Left ventricle myocardium inferior (tissue), 1 donor: Measurements from ENCODE around the gene SLC35E2B. TPM values are rescaled to one million over a fixed set of nuclear protein-coding genes. Genes with fewer than 3 reads are reported as not detected.
"Not testable (repeated sequence)": the region's sequence is repeated elsewhere in the genome, so short reads cannot be mapped to it uniquely, and the experiment has no call there.

Experiments
- DNase-seq: peaks from one replicate; pipeline ENCODE4 v3.0.0-alpha.2; 2020
- H3K27ac ChIP-seq: fragments of 200-600 bp; replicated peaks from 2 replicates; pipeline ENCODE4 v1.8.0; 2021
- H3K27me3 ChIP-seq: fragments of 200-600 bp; 2 replicates; pipeline ENCODE4 v1.8.0; 2021; ENCODE audit warnings: low read depth
- H3K36me3 ChIP-seq: fragments of 200-600 bp; 2 replicates; pipeline ENCODE4 v1.8.0; 2021
- H3K4me1 ChIP-seq: fragments of 200-600 bp; 2 replicates; pipeline ENCODE4 v1.8.0; 2021
- H3K4me3 ChIP-seq: fragments of 200-600 bp; 2 replicates; pipeline ENCODE4 v1.8.0; 2021; ENCODE audit warnings: mild to moderate bottlenecking, moderate library complexity
- H3K9me3 ChIP-seq: fragments of 200-600 bp; replicated peaks from 2 replicates; pipeline ENCODE4 v1.8.0; 2021
- CTCF ChIP-seq: fragments of 200-600 bp; IDR thresholded peaks from 2 replicates; pipeline ENCODE4 v1.8.0; 2021; ENCODE audit warnings: antibody characterized with exemption, mild to moderate bottlenecking, borderline replicate concordance
- intact Hi-C: fragments of 100-400 bp; cut with micrococcal nuclease; formaldehyde crosslinking; loops from one replicate; pipeline ENCODE4 v1.11.0; 2022
- total RNA-seq: library from RNA; stranded (reverse); fragmentation: NEBNext Ultra II Directional; extraction: Animal tissue kit (Norgen Biotek cat#: 25700); gene quantifications from one replicate; pipeline ENCODE4 v1.2.1, GENCODE V29; 2021
- donor health status: DM: no; HTN: yes; CAD: no; lungs with severe emphysema.

The SLC35E2B gene
- total RNA-seq, 1 donor from 2014 or later: 20.2 TPM

GRCh38 chr1:1703796-1704195 is 11.2 kb upstream of the SLC35E2B start:
- intact Hi-C loops: no loop called here
- Histone ChIP-seq H3K4me3 (no peak overlapping the region), H3K4me1 (no peaks in the 10 kb centered on the region), H3K27ac (no peak overlapping the region), H3K9me3 (no peaks in the 10 kb centered on the region), H3K36me3 (peaks cover 26% of the 10 kb centered on the region), H3K27me3 (no peaks in the 10 kb centered on the region)
- peak; percentile 9 for DNase-seq
- TF ChIP-seq CTCF: no peak

- H3K27ac ChIP-seq, H3K4me1 ChIP-seq, DNase-seq, H3K4me3 ChIP-seq, intact Hi-C loops, H3K27me3 ChIP-seq, H3K9me3 ChIP-seq: not testable (repeated sequence)
- H3K36me3 ChIP-seq: peaks cover 23% of the 10 kb centered on the region
These were observed 9.9 kb upstream of the SLC35E2B start for GRCh38 chr1:1702506-1702905.

GRCh38 chr1:1700557-1700956 is 8.0 kb upstream of the SLC35E2B start:
- H3K27me3 ChIP-seq, intact Hi-C loops, H3K4me3 ChIP-seq, H3K27ac ChIP-seq, H3K9me3 ChIP-seq, DNase-seq, H3K4me1 ChIP-seq: not testable (repeated sequence)
- peaks cover 15% of the 10 kb centered on the region for H3K36me3 ChIP-seq

GRCh38 chr1:1700067-1700466 is 7.5 kb upstream of the SLC35E2B start:
- H3K27me3 ChIP-seq, intact Hi-C loops, H3K4me1 ChIP-seq, DNase-seq, H3K4me3 ChIP-seq, H3K27ac ChIP-seq, H3K9me3 ChIP-seq: not testable (repeated sequence)
- H3K36me3 ChIP-seq: peaks cover 15% of the 10 kb centered on the region

GRCh38 chr1:1699061-1699460 is 6.5 kb upstream of the SLC35E2B start:
- DNase-seq: peak; percentile 5
- H3K9me3 ChIP-seq, intact Hi-C loops, H3K4me1 ChIP-seq, H3K27me3 ChIP-seq, H3K27ac ChIP-seq, H3K36me3 ChIP-seq, H3K4me3 ChIP-seq: not testable (repeated sequence)

- H3K27ac ChIP-seq, H3K9me3 ChIP-seq, H3K36me3 ChIP-seq, H3K27me3 ChIP-seq, H3K4me1 ChIP-seq, intact Hi-C loops, H3K4me3 ChIP-seq: not testable (repeated sequence)
- peak; percentile 12 for DNase-seq
These were observed 5.0 kb upstream of the SLC35E2B start for GRCh38 chr1:1697358-1698183.

GRCh38 chr1:1696431-1697357 is 4.1 kb upstream of the SLC35E2B start:
- H3K4me1 ChIP-seq, H3K27ac ChIP-seq, H3K27me3 ChIP-seq, H3K36me3 ChIP-seq, H3K9me3 ChIP-seq, H3K4me3 ChIP-seq, intact Hi-C loops: not testable (repeated sequence)
- DNase-seq: peak; percentile 9

GRCh38 chr1:1692324-1692713 is 276 bp downstream of the SLC35E2B start:
- H3K27me3 ChIP-seq, H3K9me3 ChIP-seq, intact Hi-C loops, H3K36me3 ChIP-seq, H3K4me1 ChIP-seq: not testable (repeated sequence)
- H3K4me3 ChIP-seq: peak overlapping the region; percentile 69
- peak; percentile 72 for DNase-seq
- peak overlapping the region; percentile 93 for H3K27ac ChIP-seq

GRCh38 chr1:1691443-1691842 is 1.2 kb downstream of the SLC35E2B start:
- intact Hi-C loops, H3K9me3 ChIP-seq, H3K27me3 ChIP-seq, H3K4me1 ChIP-seq, H3K36me3 ChIP-seq: not testable (repeated sequence)
- Histone ChIP-seq H3K4me3 (peak overlapping the region; percentile 50), H3K27ac (peak overlapping the region; percentile 42)
- DNase-seq: peak; percentile 3

- DNase-seq, H3K27me3 ChIP-seq, H3K36me3 ChIP-seq, H3K4me1 ChIP-seq, intact Hi-C loops, H3K27ac ChIP-seq, H3K9me3 ChIP-seq, H3K4me3 ChIP-seq: not testable (repeated sequence)
These were observed 3.1 kb downstream of the SLC35E2B start for GRCh38 chr1:1689526-1689925.
